BJ (cell line): Measurements from ENCODE around the gene PBX3. TPM values are rescaled to one million over a fixed set of nuclear protein-coding genes. Genes with fewer than 3 reads are reported as not detected.
A peak's percentile ranks its signal among the peaks of the same experiment; 100 is the strongest.

Experiments used
- CTCF ChIA-PET: fragments of 350-600 bp; formaldehyde crosslinking; extraction: SDS; loops from one replicate; lab custom pipeline; 2021; ENCODE audit warnings: antibody characterized with exemption, inconsistent platforms; lab: Yijun Ruan, JAX
- POLR2A ChIA-PET: fragments of 300-600 bp; sonication (Branson Sonifier 250); formaldehyde crosslinking; extraction: SDS; loops from one replicate; lab custom pipeline; 2021; ENCODE audit warnings: antibody characterized with exemption; lab: Charles Lee
- DNase-seq: peaks from one replicate; pipeline ENCODE4 v3.0.0-alpha.2; 2011; ENCODE audit warnings: low read depth
- H3K27me3 ChIP-seq: 2 replicates; pipeline ENCODE4 v1.6.0; 2011; ENCODE audit warnings: low read length; ENCODE audit not compliant: control insufficient read depth, insufficient read depth
- H3K36me3 ChIP-seq: 2 replicates; pipeline ENCODE4 v1.5.1; 2011; ENCODE audit warnings: low read length; ENCODE audit not compliant: control insufficient read depth, insufficient read depth
- H3K4me3 ChIP-seq: 2 replicates; pipeline ENCODE4 v1.5.1; 2011; ENCODE audit warnings: low read depth, mild to moderate bottlenecking, control low read depth, low read length
- polyA plus RNA-seq: library from polyadenylated mRNA; depleted of rRNA; stranded (reverse); fragments of >200 nt; gene quantifications from 2 replicates; pipeline ENCODE4 v1.2.3, GENCODE V29; 2011
- TF ChIP-seq, protein P1 (sequence below): IDR thresholded peaks from 2 replicates; pipeline ENCODE4 v1.5.1; 2011; ENCODE audit warnings: low read depth, mild to moderate bottlenecking, control low read depth, inconsistent platforms, low read length, moderate library complexity; ENCODE audit not compliant: insufficient read depth

The PBX3 gene
- polyA plus RNA-seq, 1 experiment: 27.9 TPM

DNA sequence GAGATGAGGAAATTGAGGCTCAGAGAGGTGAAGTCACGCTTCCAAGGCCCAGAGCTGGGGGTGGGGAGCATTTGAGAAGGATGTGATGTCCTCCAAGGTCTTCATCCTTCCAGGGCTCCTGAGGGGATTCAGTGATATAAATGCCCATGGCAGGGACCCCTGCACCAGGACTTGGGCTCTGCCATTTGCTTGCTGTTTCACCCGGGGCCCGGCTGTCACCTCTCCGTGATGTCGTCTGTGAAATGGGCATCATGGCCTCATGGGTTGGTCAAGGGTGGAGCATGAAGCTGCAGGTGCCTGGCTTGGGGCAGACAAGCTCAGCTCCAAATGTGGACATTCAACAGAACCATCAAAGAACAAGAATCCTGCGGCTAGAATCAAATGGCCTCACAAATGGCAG, 253.1 kb downstream of the PBX3 start:
- DNase-seq: no peak
- TF ChIP-seq, protein P1, sequence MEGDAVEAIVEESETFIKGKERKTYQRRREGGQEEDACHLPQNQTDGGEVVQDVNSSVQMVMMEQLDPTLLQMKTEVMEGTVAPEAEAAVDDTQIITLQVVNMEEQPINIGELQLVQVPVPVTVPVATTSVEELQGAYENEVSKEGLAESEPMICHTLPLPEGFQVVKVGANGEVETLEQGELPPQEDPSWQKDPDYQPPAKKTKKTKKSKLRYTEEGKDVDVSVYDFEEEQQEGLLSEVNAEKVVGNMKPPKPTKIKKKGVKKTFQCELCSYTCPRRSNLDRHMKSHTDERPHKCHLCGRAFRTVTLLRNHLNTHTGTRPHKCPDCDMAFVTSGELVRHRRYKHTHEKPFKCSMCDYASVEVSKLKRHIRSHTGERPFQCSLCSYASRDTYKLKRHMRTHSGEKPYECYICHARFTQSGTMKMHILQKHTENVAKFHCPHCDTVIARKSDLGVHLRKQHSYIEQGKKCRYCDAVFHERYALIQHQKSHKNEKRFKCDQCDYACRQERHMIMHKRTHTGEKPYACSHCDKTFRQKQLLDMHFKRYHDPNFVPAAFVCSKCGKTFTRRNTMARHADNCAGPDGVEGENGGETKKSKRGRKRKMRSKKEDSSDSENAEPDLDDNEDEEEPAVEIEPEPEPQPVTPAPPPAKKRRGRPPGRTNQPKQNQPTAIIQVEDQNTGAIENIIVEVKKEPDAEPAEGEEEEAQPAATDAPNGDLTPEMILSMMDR: no peak
- Histone ChIP-seq H3K27me3 (peaks cover 2% of the 10 kb centered on the region), H3K36me3 (no peaks in the 10 kb centered on the region), H3K4me3 (no peak overlapping the region)
- POLR2A ChIA-PET: no interaction called here
- CTCF ChIA-PET: no interaction called here

DNA sequence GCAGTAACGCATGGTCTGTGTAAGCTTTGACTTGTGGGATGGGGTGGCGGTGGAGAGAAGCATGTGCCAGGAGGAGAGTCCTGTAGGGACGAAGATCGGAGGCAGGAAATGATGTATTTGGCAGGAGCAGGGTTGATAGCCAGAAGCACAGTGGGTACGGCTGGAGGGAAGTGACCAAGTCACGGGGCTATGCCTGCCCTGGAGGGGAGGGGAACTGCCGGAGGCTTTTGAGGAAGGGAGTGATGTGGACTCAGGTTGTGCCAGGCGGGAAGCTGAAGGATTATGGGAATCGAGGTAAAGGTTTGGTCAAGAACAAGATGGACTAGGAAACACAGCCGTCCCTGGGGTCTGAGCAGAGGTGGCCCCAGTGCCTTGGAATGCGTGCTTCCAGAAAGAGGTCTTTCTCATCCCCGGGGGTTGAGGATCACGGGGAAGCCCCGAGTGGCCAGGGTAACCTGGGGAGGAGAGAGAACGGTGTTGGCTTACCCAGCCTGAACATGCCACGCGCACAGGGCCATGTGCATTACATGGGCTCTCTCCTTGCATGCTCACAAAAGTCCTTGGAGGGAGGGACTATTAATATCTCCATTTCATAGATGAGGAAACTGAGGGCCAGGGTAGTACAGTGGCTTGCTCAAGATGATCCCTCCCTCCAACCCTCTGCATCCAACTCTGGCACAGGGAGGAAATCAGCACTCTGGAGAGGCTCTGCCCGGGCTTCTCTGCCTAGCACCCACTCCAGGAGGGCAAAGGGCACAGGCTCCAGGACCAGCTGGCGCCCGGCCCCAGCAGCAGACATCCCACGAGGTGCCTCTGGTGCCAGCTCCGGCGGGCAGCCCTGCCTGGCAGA, 253.8 kb downstream of the PBX3 start:
- ChIA-PET CTCF (no interaction called here), POLR2A (no interaction called here)
- peaks cover 2% of the 10 kb centered on the region for H3K27me3 ChIP-seq
- no peak for DNase-seq
- H3K36me3 ChIP-seq: no peaks in the 10 kb centered on the region
- no peak overlapping the region for H3K4me3 ChIP-seq
- TF ChIP-seq, protein P1: no peak

DNA sequence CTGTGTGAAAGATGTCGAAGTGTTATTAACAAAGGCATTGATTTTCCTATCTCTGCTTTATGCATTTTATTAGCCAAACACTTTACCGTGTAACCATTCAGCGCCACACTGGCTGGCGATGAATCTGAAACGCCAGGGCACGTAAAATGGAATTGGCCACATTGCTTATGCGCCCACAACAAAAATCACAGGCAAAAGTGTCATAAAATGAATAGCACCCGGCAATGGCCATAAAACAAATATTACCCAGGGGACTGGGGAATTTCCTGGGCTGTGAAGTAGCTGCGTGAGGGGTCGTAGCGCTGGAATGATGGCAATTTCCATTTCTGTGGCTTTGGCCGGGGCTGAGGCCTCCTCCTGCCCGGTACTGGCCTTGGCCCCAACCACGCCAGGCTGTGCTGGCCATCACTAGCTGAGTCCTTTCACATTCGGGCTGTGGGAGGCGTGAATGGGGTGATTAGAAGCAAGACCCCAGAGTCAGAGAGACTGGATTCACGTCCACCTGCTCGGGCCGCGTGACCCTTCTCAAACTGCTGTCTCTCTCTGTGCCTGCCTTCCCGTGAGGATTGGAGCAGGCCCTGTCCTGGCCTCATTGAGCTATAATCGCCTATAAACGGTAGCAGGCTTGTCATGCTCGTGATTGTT, 254.5 kb downstream of the PBX3 start:
- TF ChIP-seq, protein P1: no peak
- Histone ChIP-seq H3K27me3 (peaks cover 2% of the 10 kb centered on the region), H3K4me3 (no peak overlapping the region), H3K36me3 (no peaks in the 10 kb centered on the region)
- ChIA-PET POLR2A (no interaction called here), CTCF (no interaction called here)
- DNase-seq: no peak

DNA sequence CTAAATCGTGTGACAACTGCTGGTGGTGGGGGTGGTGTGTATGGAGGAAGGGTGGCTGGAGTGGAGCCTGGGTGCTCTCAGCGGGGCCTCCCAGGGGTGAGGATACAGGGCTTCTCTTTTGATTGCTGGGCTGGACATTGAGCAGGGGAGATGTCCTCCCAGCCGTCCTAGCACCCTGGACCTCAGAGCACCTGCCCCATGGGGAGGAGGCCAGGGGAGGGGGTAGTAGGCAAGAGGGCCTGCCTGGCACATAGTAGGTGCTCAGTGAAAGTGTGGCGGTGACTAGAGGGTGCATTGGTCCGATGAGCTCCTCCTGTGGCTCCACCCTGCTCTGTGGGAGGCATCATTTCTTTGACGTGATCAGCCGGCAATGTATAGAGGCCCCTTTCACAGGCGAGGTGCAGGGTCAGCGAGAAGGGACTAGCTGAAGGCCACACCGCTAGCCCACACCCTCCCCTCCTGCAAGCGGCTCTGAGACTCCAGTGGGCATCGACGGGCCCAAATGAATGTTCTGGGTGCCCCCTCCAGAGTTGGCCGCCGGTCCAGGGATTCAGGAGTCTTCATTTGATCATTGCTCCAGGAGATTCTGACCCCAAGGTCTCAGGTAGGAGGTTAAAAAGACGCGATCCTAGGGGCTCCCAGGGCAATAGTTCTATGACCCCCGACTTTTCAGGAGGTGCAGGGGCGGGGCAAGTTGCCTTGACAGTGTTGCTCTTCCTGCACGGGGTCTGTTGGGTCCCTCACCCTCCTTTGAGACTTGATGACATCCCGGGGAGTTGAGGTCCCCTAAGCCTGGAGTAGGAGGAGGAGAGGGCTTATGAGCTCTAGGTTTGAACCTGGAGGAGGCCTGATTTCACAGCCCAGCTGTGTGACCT, 255.5 kb downstream of the PBX3 start:
- TF ChIP-seq, protein P1: no peak
- Histone ChIP-seq H3K27me3 (peaks cover 2% of the 10 kb centered on the region; the same call in 1 of the 2 replicates), H3K4me3 (no peak overlapping the region), H3K36me3 (no peaks in the 10 kb centered on the region)
- POLR2A ChIA-PET: no interaction called here
- CTCF ChIA-PET: no interaction called here
- DNase-seq: no peak

DNA sequence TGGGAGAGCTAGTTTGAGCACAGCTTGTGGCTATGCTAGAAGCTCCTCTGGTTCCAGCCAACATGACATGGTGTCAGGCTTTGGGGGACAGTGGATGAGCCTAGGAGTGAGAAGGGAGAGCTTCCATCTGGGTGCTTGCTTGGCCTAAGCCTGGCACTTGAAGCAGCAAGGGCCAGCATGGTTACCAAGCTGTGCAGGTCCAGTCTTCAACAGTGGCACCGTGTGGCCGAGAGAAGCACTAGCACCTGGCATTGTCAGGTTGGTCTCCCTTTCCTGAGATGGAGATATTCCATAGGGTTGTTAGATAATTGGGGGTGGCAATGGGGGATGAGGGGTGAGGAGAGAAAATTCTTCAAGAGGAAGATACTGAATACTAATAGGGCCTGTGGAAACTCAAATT, 261.9 kb downstream of the PBX3 start:
- TF ChIP-seq, protein P1: 0 out of 2 replicates have a peak, but pooled peaks have one; percentile 8
- CTCF ChIA-PET: no interaction called here
- no peaks in the 10 kb centered on the region for H3K27me3 ChIP-seq
- H3K36me3 ChIP-seq: no peaks in the 10 kb centered on the region
- POLR2A ChIA-PET: no interaction called here
- DNase-seq: no peak
- H3K4me3 ChIP-seq: no peak overlapping the region
